NCI-H69 (cell line): ENCODE data around the gene NOD2.
A peak's percentile ranks its signal among the peaks of the same experiment; 100 is the strongest.

Experiments used
- DNase-seq: peaks from one replicate; lab custom pipeline; 2025; lab: John Stamatoyannopoulos, UW

Gene NOD2

GRCh38 chr16:50692999-50693781 lies at the start of gene NOD2:
TSS of gene NOD2 (plus strand) at chr16:50693606. CDS start at chr16:50699496, 5,890 bp downstream.
- no peak for DNase-seq

DNA sequence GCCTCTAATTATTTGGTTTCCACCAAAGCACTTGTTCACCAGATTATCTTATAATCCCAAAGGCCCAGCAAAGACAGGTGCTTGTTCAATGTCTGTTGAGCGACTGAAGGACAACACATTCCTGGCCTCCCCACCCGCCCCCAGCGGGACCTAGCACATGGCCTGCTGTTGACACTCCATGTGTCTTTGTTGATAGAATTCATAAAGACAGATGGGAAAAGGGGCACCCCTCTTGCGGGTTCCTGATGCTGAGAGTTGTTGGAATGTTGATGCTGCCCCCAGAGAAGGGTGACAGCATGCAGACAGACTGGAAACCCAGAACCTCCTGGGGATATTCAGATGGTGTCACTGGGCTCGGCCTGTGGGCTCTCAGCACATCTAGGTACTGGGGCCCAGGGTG lies 49.2 kb upstream of the NOD2 start:
- DNase-seq, result no peak

- DNase-seq, result peak; percentile 23
Measured at GRCh38 chr16:50644729-50645128, 48.7 kb upstream of the NOD2 start.

DNA sequence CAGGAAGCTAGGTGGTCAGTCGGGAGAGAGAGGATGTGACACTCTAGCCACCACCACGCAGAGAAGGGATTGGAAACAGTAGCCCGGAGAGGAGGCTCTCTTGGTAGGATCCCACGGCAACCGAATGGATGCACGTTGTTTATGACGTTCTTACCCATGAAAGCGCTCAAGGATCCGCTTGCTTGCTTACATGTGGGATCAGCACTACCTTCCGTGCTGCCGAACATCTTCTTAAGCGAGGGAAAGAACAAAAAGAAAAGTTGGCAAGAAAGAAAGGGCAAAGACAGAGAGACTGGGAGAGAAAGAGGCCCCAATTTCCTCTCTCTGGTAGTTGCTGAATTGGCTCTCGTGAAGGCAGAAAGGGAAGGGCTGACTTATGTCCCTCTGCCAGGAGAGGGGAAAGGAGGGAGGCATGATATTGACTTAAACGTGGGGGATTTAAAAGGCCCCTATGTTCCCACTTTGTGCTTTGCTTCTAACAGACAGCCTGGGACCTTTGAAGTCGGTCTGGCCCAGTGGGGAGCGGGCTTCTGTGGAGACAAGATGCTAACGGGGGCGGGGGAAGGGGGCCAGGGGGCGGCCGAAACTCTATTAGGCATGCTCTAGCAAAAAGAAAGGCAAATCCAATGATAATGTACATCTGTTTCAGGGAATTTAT lies 47.7 kb upstream of the NOD2 start:
- no peak for DNase-seq

DNA sequence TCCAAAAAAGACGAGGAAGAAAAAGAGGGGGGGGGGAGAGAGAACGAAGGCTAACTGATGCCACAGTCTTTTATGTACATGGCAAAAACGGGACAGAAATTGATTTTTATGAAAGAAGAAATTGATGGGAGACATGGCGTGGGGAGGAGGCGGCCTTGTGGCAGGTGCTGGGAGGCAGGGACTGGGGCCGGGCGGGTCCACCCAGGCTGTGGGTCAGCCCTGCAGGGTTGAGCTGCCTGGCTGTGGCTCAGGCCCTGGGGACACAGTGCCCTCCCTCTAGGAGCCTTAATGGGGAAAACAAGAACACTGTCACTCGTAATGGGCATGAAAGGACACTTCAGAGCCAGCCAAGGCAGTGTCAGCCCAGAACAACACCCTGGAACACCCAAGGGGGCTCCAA lies 47.1 kb upstream of the NOD2 start:
- no peak for DNase-seq

- no peak for DNase-seq
Measured at GRCh38 chr16:50651835-50652438, 41.5 kb upstream of the NOD2 start.

DNA sequence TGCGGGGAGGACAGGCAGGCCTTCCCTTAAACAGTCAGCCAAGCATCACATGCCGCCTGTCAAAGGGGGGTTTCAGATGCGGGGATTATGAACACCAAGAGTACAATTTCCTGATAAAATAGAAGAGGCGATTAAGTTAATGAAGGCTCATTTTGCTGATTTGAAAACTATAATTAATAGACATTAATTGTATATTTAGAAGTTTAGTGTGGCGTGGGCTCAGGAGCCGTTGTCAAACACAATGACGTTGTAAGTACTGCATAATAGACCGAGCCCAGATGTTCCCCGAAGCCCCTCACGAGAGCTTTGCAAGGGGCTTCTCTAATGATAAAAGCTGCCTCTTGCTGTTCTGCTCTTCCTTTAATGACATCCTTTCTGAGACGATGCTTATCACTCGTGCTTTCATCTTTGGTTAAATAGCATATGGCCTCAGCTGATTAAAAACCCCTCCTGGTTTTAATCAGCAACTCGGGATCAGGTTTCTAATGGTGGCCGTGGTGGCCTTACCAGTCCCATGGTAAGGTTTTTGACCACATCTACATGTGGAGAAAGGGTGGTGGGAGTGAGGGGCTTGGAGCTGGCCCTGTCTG lies 40.5 kb upstream of the NOD2 start:
- DNase-seq, result no peak

GRCh38 chr16:50653633-50654519 lies 39.5 kb upstream of the NOD2 start:
- DNase-seq, result peak; percentile 7

- no peak for DNase-seq
Measured at GRCh38 chr16:50655558-50656055, 37.8 kb upstream of the NOD2 start.

DNA sequence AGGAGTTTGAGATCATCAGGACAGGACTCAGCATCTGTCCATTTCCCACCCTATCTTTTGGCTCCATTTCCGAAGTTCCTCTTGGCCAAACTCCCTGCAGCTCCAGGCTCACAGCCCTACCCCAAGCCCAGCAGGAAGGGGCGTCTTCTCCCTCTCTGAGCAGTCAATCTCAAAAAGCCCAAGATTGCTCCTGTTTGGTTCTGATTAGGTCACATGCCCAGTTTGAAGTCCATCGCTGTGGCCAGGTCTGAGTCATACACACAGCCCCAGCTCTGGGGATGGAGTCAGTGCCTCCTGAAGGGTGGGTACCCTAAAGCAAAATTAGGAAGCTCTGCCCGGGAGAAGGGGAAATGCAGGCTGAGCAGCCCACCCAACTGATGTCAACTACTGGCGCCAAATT lies 36.2 kb upstream of the NOD2 start:
- no peak for DNase-seq

GRCh38 chr16:50659806-50660205 lies 33.6 kb upstream of the NOD2 start:
- no peak for DNase-seq

DNA sequence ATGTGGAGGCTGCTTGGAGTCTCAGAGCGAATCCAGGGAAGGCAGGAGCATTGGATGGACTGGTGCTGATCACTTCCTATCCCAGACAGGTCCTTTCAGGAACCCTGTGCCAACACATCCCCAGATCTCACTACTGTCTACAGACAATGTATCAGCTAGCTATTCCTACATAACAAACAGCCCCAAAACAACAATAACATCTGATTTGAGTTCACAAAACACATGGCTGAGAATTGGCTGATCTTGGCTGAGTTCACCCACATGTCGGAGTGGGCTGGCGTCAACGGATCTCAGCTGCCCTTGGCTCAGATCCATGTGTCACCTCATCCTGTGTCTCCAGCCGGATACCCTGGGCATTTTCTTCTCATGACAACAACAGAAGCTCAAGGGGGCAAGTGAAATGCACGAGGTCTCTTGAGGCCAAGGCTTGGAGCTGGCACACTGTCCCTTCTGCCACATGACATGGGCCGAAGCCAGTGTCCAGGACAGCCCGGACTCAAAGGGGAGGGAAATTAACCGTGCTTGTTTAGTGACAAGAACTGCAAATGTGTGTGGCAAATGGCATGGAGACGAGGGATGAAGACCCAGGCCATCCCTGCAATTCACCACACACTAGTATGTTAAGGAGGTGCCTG lies 31.0 kb upstream of the NOD2 start:
- DNase-seq, result no peak

DNA sequence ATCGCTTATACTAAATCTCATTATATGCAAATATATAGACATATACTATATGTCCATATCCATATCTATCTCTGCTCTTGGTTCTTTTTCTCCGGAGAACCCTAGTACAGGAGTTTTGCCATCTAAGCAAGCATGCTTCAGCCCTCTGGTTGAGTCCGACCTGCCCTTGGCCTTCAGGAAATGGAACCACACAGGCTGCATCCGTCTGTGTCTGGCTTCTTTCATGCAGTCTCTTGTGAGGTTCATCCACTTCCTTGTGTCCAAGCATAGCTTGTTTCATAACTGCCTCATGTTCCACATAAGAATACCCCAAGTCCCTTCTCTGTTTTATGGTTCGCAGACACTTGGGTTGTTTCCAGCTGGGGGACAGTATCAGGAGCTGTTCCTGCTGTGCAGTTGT lies 29.1 kb upstream of the NOD2 start:
- DNase-seq, result no peak

GRCh38 chr16:50665128-50665878 lies 28.1 kb upstream of the NOD2 start:
- peak; percentile 49 for DNase-seq

DNA sequence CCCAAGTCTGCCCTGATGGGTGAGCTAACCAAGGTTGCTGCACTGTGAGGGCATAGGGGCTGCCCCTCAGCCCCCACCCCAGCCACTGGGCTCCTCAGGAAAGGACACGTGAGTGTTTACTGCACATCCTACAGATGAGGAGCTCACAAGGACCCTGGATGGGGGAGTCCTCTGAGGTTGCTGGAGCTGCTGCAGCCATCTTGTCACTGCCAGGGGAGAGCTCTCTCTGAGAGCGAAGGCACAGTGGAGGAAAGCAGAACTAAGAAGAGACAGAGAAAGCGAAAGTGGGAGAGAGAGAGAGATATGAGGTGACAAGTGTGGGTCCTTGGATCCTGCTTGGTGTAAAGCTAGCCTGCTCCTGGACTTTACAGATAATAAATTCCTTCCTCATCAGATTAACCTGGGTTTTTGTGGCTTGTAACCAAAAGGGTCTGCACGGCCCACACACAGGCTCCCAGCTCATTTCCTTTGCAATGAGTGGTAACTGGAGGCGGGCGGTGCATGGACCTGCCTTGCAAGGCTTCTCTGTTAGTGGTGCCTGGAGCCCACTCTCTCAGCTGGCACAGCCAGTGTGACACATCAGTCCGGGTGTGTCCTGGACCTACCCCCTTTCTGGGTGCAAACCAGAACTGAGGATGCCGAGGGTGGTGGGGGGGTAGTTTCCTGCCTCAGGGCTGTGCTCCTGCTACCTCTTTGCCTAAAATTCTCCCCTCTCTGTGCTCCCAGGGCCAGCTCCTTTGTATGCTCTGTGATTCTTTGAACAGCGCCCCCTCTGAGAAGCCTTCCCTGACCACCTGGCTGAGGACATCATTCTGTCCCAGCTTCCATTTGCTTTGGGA lies 26.5 kb upstream of the NOD2 start:
- no peak for DNase-seq

- no peak for DNase-seq
Measured at GRCh38 chr16:50667497-50668367, 25.7 kb upstream of the NOD2 start.

DNA sequence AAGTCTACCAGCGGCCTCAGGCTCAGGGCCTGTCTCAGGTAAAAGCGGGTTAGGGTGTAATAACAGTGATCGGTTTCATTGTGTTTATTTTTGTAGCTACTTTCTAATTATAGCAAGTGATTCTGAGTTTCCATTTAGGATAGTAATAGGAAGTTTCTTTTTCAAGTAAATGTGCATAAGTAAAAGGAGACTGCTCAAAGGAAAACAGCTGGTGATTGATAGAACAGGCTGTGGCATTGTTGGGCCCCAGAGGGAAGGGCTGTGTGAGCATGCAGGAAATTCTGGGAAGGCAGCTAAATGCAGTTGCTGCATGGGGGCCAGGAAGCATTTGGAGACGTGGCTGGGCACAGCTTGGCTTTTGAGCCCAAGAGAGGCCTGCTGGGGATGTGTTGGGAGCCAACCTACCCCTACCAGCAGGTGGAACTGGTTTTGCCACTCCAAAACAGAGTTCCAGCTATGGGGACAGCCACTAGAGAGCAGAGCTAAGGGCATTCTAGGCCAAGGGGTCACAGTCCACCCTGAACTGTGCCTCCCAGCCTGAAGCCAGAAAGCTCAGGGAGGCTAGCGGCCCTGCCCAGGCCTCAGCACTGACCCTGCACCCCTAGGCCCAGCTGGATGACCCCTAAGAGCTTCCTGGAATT lies 24.9 kb upstream of the NOD2 start:
- DNase-seq, result peak; percentile 33

- no peak for DNase-seq
Measured at GRCh38 chr16:50669741-50670140, 23.7 kb upstream of the NOD2 start.
